ENCODE results near the gene RRP1.

- TF ChIP-seq CTCF (IDR thresholded peaks at IDR 0.05), result no peak
- TF ChIP-seq EP300 (IDR thresholded peaks at IDR 0.05; ENCODE audit: borderline replicate concordance in 1 of 2, low read depth in 1 of 2, low read length in 1 of 2), result no peak
- TF ChIP-seq, protein P1, sequence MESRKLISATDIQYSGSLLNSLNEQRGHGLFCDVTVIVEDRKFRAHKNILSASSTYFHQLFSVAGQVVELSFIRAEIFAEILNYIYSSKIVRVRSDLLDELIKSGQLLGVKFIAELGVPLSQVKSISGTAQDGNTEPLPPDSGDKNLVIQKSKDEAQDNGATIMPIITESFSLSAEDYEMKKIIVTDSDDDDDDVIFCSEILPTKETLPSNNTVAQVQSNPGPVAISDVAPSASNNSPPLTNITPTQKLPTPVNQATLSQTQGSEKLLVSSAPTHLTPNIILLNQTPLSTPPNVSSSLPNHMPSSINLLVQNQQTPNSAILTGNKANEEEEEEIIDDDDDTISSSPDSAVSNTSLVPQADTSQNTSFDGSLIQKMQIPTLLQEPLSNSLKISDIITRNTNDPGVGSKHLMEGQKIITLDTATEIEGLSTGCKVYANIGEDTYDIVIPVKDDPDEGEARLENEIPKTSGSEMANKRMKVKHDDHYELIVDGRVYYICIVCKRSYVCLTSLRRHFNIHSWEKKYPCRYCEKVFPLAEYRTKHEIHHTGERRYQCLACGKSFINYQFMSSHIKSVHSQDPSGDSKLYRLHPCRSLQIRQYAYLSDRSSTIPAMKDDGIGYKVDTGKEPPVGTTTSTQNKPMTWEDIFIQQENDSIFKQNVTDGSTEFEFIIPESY (IDR thresholded peaks at IDR 0.05; ENCODE audit: borderline replicate concordance, low read depth), result no peak
- no peak for TF ChIP-seq TEAD4 (IDR thresholded peaks at IDR 0.05; ENCODE audit: borderline replicate concordance, insufficient read depth)
- TF ChIP-seq, protein P2, sequence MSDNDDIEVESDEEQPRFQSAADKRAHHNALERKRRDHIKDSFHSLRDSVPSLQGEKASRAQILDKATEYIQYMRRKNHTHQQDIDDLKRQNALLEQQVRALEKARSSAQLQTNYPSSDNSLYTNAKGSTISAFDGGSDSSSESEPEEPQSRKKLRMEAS (IDR thresholded peaks at IDR 0.05; ENCODE audit: low read depth), result no peak
- TF ChIP-seq POLR2AphosphoS5 (IDR thresholded peaks at IDR 0.05; ENCODE audit: low read depth, low read length), result no peak
- TF ChIP-seq TAF1 (IDR thresholded peaks at IDR 0.05; ENCODE audit: borderline replicate concordance, low read depth, low read length), result no peak
- TF ChIP-seq MEF2A (IDR thresholded peaks at IDR 0.05; ENCODE audit: borderline replicate concordance, low read depth), result no peak
Observed at GRCh38 chr21:43770066-43770655, 19.2 kb upstream of the RRP1 start.
